ENCODE measurements around the gene ASIC5. TPM values are rescaled to one million over a fixed set of nuclear protein-coding genes. Genes with fewer than 3 reads are reported as not detected.

The ASIC5 gene
- polyA plus RNA-seq, 1 of the 3 experiments (the other 2 are of a cell fraction) = not detected

- peaks cover 0 to 5% of the 10 kb centered on the region in 2 experiments; a peak in 1 of 4 replicates for H3K4me1 ChIP-seq (ENCODE audit: control insufficient read depth in 1 of 2, insufficient read depth in 2 of 2, low read depth in 1 of 2, low read length in 1 of 2)
- no peak for DNase-seq
- ChIA-PET CTCF (interaction anchor here (1.1 to 1.2 kb wide), 2 partner anchors 9 to 49 kb away, joined by 4 to 6 read pairs; partner anchors contain the start of gene CTSO), POLR2A (no interaction called here)
- TF ChIP-seq FOSL2 (IDR thresholded peaks at IDR 0.05; ENCODE audit: borderline replicate concordance, low read depth) (no peak), YY1 (IDR thresholded peaks at IDR 0.05; ENCODE audit: low read depth) (no peak), SMC3 (IDR thresholded peaks at IDR 0.05; ENCODE audit: low read depth, low read length) (no peak), JUND (IDR thresholded peaks at IDR 0.05) (no peak), CHD2 (IDR thresholded peaks at IDR 0.05; ENCODE audit: low read length, partially characterized antibody) (no peak), NRF1 (IDR thresholded peaks at IDR 0.05; ENCODE audit: low read depth, low read length) (no peak), RCOR1 (IDR thresholded peaks at IDR 0.05; ENCODE audit: low read length) (no peak), PBX3 (IDR thresholded peaks at IDR 0.05) (no peak), REST (IDR thresholded peaks at IDR 0.05; ENCODE audit: low read depth, low read length) (no peak), GATA2 (CRISPR knock-in tag; IDR thresholded peaks at IDR 0.05) (no peak), FOXM1 (IDR thresholded peaks at IDR 0.05; ENCODE audit: low read depth) (no peak), MAX (IDR thresholded peaks at IDR 0.05; ENCODE audit: low read depth) (no peak), MXI1 (IDR thresholded peaks at IDR 0.05; ENCODE audit: low read depth, low read length) (no peak), IRF3 (IDR thresholded peaks at IDR 0.05; ENCODE audit: low read depth, low read length) (no peak), TAF1 (IDR thresholded peaks at IDR 0.05; ENCODE audit: borderline replicate concordance, low read depth, low read length) (no peak), USF1 (IDR thresholded peaks at IDR 0.05; ENCODE audit: borderline replicate concordance, low read depth) (no peak), EZH2phosphoT487 (IDR thresholded peaks at IDR 0.05; ENCODE audit: borderline replicate concordance, low read depth) (no peak), NFIC (IDR thresholded peaks at IDR 0.05; ENCODE audit: borderline replicate concordance) (no peak)
- no peak within 1 kb of the TSS for H3K9ac ChIP-seq
- H3F3A ChIP-seq (replicated peaks; ENCODE audit: insufficient read depth) = no peaks in the 10 kb centered on the region
- no peaks in the 10 kb centered on the region for H3K27me3 ChIP-seq (ENCODE audit: insufficient read depth)
- no peak within 1 kb of the TSS for H3K4me3 ChIP-seq (ENCODE audit: low read depth in 2 of 2, low read length in 1 of 2)
- no peak within 1 kb of the TSS for H3K27ac ChIP-seq (ENCODE audit: low read depth in 2 of 2, low read length in 1 of 2)
- no peaks in the 10 kb centered on the region for H3K9me2 ChIP-seq
- H2AFZ ChIP-seq (ENCODE audit: low read depth) = no peak within 1 kb of the TSS
- H3K4me2 ChIP-seq = no peak within 1 kb of the TSS
- H3K36me3 ChIP-seq (replicated peaks in 1 of 2; ENCODE audit: control insufficient read depth in 1 of 2, insufficient read depth in 2 of 2, low read length in 1 of 2) = no peaks in the 10 kb centered on the region
- H3K9me3 ChIP-seq = no peaks in the 10 kb centered on the region
- WGBS (ENCODE audit: low lambda C conversion rate) = 15% methylated on average over 1 of the region's 1 CpG
- H3K79me2 ChIP-seq (ENCODE audit: insufficient read depth) = no peaks in the 10 kb centered on the region
- H4K20me1 ChIP-seq (ENCODE audit: insufficient read depth) = no peaks in the 10 kb centered on the region
Measured at GRCh38 chr4:155903453-155903852, 37.4 kb upstream of the ASIC5 start, which contains the start of gene TDO2. TSS of gene TDO2 (plus strand) at chr4:155903696. CDS start at chr4:155903759, 63 bp downstream.
